Measurements from ENCODE around the gene CMTM7. TPM values are rescaled to one million over a fixed set of nuclear protein-coding genes. Genes with fewer than 3 reads are reported as not detected.
A peak's percentile ranks its signal among the peaks of the same experiment; 100 is the strongest.
"Not testable (repeated sequence)": the region's sequence is repeated elsewhere in the genome, so short reads cannot be mapped to it uniquely, and the experiment has no call there.

The CMTM7 gene
- total RNA-seq, 1 donor from 2014 or later, result 11.0 TPM

GRCh38 chr3:32457971-32458471, 66.4 kb downstream of the CMTM7 start:
- Histone ChIP-seq H3K4me3 (no peak overlapping the region), H3K9me3 (no peaks in the 10 kb centered on the region), H3K4me1 (peaks cover 12% of the 10 kb centered on the region), H3K27me3 (no peaks in the 10 kb centered on the region), H3K27ac (peak overlapping the region; percentile 9), H3K36me3 (no peaks in the 10 kb centered on the region)
- TF ChIP-seq CTCF (IDR thresholded peaks at IDR 0.05), result no peak
- TF ChIP-seq POLR2A (IDR thresholded peaks at IDR 0.05), result no peak
- TF ChIP-seq POLR2AphosphoS5 (IDR thresholded peaks at IDR 0.05; ENCODE audit: insufficient read depth in 1 of 2, low read depth in 1 of 2), result no peak
- peak in 1 of 2 donors; percentile 95 for DNase-seq (ENCODE audit: extremely low spot score in 2 of 2)
- intact Hi-C loops (cut with DNase I), result no loop called here

- Histone ChIP-seq H3K9me3 (no peaks in the 10 kb centered on the region), H3K36me3 (no peaks in the 10 kb centered on the region), H3K27ac (no peak overlapping the region), H3K4me3 (no peak overlapping the region), H3K27me3 (no peaks in the 10 kb centered on the region), H3K4me1 (peaks cover 12% of the 10 kb centered on the region)
- intact Hi-C loops (cut with DNase I), result no loop called here
- DNase-seq (ENCODE audit: extremely low spot score in 2 of 2), result no peak
- TF ChIP-seq POLR2AphosphoS5 (IDR thresholded peaks at IDR 0.05; ENCODE audit: insufficient read depth in 1 of 2, low read depth in 1 of 2), result no peak
Observed at GRCh38 chr3:32459450-32459849, 67.8 kb downstream of the CMTM7 start.

- TF ChIP-seq CTCF (IDR thresholded peaks at IDR 0.05) (no peak), POLR2A (IDR thresholded peaks at IDR 0.05) (no peak)
- no peaks in the 10 kb centered on the region for H3K36me3 ChIP-seq
- no peak overlapping the region for H3K4me3 ChIP-seq
- no peak overlapping the region for H3K27ac ChIP-seq
- no peaks in the 10 kb centered on the region for H3K9me3 ChIP-seq
- no peak for DNase-seq (ENCODE audit: extremely low spot score in 2 of 2)
- H3K4me1 ChIP-seq, result peaks cover 12% of the 10 kb centered on the region
- intact Hi-C loops (cut with DNase I), result loop anchor here (10.0 kb wide), 1 partner anchor 65 kb away; the partner anchor contains the start of gene CMTM7
- H3K27me3 ChIP-seq, result no peaks in the 10 kb centered on the region
Observed at GRCh38 chr3:32460031-32460749, 68.5 kb downstream of the CMTM7 start.

GRCh38 chr3:32460817-32461496, 69.3 kb downstream of the CMTM7 start:
- H3K27ac ChIP-seq; H3K4me3 ChIP-seq; H3K27me3 ChIP-seq; H3K9me3 ChIP-seq; DNase-seq (ENCODE audit: extremely low spot score in 2 of 2); H3K36me3 ChIP-seq: not testable (repeated sequence)
- intact Hi-C loops (cut with DNase I), result loop anchor here (10.0 kb wide), 1 partner anchor 66 kb away; the partner anchor contains the start of gene CMTM7
- H3K4me1 ChIP-seq, result peaks cover 12% of the 10 kb centered on the region

GRCh38 chr3:32462191-32462986, 70.7 kb downstream of the CMTM7 start:
- not testable (repeated sequence) for DNase-seq (ENCODE audit: extremely low spot score in 2 of 2); H3K4me3 ChIP-seq; H3K9me3 ChIP-seq; H3K27me3 ChIP-seq; H3K36me3 ChIP-seq
- Histone ChIP-seq H3K27ac (peak overlapping the region; percentile 13), H3K4me1 (peaks cover 12% of the 10 kb centered on the region)
- intact Hi-C loops (cut with DNase I), result loop anchor here (10.0 kb wide), 1 partner anchor 68 kb away; the partner anchor contains the start of gene CMTM7

- not testable (repeated sequence) for H3K27me3 ChIP-seq; H3K9me3 ChIP-seq; H3K4me3 ChIP-seq; H3K27ac ChIP-seq; H3K36me3 ChIP-seq; DNase-seq (ENCODE audit: extremely low spot score in 2 of 2)
- H3K4me1 ChIP-seq, result peaks cover 17% of the 10 kb centered on the region
- intact Hi-C loops (cut with DNase I), result loop anchor here (10.0 kb wide), 1 partner anchor 69 kb away; the partner anchor contains the start of gene CMTM7
Observed at GRCh38 chr3:32463415-32463814, 71.8 kb downstream of the CMTM7 start.

- not testable (repeated sequence) for H3K4me3 ChIP-seq; DNase-seq (ENCODE audit: extremely low spot score in 2 of 2); H3K9me3 ChIP-seq; H3K27ac ChIP-seq; H3K36me3 ChIP-seq; H3K27me3 ChIP-seq
- H3K4me1 ChIP-seq, result peaks cover 13% of the 10 kb centered on the region
- intact Hi-C loops (cut with DNase I), result loop anchor here (10.0 kb wide), 1 partner anchor 70 kb away; the partner anchor contains the start of gene CMTM7
Observed at GRCh38 chr3:32464726-32465125, 73.1 kb downstream of the CMTM7 start.

- H3K9me3 ChIP-seq; H3K4me3 ChIP-seq; H3K27ac ChIP-seq; H3K36me3 ChIP-seq; DNase-seq (ENCODE audit: extremely low spot score in 2 of 2); H3K27me3 ChIP-seq; H3K4me1 ChIP-seq: not testable (repeated sequence)
- intact Hi-C loops (cut with DNase I), result loop anchor here (10.0 kb wide), 1 partner anchor 72 kb away; the partner anchor contains the start of gene CMTM7
Observed at GRCh38 chr3:32466808-32467207, 75.2 kb downstream of the CMTM7 start.
